ENCODE results near the gene SGCG.
"Not testable (repeated sequence)": the region's sequence is repeated elsewhere in the genome, so short reads cannot be mapped to it uniquely, and the experiment has no call there.

Gene SGCG

DNA sequence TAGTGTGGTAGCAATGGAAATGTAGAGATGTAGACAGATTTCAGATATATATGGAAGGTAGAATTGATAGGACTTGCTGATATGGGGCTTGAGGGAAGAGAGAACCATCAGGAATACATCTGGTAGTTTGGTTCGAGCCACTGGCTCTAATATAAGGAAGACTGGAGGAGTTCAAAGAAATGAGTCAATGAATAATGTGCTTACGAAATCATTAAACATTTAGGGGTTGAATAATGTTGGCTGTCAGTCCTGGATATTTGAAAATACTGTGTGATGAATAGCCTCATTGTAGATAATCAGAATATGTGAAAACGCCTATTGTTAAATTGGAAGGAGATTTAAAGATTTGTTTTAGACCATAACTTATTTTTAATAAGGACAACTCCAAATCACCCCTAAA is 21.6 kb downstream of the SGCG start:
- DNase-seq (ENCODE audit: low read depth, low spot score): no peak
- no peak overlapping the region for H3K4me3 ChIP-seq (ENCODE audit: low read length)

DNA sequence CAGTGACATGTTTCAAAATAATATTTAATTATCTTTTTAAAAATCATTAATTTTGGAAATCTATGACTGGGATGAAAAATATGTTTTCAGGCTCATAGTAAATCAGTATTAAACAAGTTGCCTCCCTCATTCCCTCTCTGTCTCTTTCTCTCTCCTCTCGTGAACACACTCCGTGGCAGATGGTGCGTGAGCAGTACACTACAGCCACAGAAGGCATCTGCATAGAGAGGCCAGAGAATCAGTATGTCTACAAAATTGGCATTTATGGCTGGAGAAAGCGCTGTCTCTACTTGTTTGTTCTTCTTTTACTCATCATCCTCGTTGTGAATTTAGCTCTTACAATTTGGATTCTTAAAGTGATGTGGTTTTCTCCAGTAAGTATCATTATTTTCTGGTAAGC is 22.7 kb downstream of the SGCG start:
- no peak overlapping the region for H3K4me3 ChIP-seq (ENCODE audit: low read length)
- no peak for DNase-seq (ENCODE audit: low read depth, low spot score)

DNA sequence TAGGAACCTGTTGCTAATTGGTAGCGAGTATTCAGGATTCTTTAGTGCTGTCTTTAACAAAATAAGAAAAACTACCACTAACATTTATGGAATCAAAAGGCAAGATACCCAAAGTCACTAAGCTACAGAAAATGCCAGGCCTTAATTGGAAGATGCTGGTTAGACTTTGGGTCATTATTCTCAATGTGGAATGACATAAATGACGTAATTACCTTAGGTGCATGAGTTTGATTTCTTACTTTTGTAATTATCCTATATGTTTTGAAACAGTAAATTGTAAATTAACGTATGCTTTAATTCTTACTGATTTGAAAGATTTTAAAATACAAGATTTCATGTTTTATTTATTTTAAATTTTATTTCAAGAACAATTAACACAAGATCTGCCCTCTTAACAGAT is 25.0 kb downstream of the SGCG start:
- no peak overlapping the region for H3K4me3 ChIP-seq (ENCODE audit: low read length)
- no peak for DNase-seq (ENCODE audit: low read depth, low spot score)

DNA sequence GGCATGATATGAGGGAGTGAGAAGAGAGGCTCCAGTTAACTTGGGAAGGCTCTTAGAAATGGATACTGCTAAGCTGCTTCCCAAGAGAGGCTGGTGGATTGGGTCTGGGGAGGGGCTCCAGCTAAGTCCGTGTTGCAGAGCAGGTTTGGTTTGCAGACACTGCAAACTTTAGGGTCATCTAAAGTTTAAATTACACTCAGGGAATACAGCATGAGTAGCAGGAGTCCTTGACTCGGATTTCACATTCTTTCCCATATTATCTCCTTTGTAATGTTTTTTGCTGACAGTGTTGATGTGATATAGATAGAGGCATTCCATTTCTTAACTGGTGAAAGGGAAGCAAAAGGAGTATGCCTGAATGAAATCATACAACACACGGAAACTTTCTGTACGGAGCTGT is 31.9 kb downstream of the SGCG start:
- DNase-seq (ENCODE audit: low read depth, low spot score): no peak

DNA sequence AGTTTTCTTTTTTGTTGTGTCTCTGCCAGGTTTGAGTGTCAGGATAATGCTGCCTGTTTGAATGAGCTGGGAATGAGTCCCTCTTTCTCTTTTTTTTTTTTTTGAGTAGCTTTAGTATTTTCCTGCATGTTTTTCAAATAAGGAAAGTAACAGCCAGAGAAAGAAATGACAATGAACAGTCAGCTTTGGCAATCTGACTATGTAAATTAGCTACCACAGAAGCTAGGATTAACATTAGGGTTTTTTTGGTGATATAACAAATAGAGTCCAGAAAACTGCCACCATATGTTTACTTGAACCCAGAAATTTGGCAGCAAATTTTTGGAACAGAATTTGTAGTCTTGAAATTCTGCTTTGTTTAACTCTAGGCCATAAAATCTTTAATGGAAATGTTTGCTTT is 50.5 kb downstream of the SGCG start:
- no peak overlapping the region for H3K4me3 ChIP-seq (ENCODE audit: low read length)
- DNase-seq (ENCODE audit: low read depth, low spot score): no peak

More for the DNA sequence above, 31.9 kb downstream of the SGCG start:
- H3K4me3 ChIP-seq (ENCODE audit: low read length): no peak overlapping the region

DNA sequence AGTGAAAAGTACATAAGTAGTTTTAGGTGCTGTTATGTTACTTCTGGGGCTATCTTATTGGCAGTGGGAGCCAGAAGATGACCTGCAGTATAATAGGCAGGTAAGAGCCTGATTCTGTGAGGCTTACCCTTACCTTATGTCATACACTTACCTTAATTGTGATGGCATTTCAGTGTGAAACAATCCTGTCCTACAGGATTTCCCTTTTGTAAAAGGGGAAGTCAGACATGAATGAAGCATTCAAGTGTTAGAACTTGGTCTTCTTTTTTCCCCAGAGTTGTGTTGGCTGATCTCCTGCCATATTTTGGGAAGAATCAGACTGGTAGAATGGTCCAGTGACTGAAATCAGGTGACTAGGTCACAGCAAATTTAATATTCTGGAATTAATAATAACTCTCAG is 55.2 kb downstream of the SGCG start:
- no peak for DNase-seq (ENCODE audit: low read depth, low spot score)
- H3K4me3 ChIP-seq (ENCODE audit: low read length): no peak overlapping the region

DNA sequence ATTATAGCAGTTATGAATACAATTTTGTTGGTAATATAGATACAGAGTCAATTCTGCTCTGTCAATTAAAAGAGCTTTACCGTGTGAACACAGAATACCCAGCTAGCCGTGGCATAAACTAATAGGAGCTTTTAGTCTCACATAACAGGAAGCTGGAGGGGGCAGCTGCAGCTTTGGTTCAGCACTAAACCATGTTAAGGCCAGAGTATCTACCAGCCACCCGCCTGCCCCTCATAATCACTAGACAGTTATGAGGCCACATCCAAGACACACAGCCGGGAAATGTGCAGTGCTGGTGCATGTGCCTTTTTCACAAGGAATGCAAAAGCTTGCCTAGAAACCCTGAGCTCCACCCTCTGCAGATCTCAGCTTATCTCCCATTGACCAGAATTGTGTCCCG is 62.3 kb downstream of the SGCG start:
- no peak overlapping the region for H3K4me3 ChIP-seq (ENCODE audit: low read length)
- DNase-seq (ENCODE audit: low read depth, low spot score): no peak

DNA sequence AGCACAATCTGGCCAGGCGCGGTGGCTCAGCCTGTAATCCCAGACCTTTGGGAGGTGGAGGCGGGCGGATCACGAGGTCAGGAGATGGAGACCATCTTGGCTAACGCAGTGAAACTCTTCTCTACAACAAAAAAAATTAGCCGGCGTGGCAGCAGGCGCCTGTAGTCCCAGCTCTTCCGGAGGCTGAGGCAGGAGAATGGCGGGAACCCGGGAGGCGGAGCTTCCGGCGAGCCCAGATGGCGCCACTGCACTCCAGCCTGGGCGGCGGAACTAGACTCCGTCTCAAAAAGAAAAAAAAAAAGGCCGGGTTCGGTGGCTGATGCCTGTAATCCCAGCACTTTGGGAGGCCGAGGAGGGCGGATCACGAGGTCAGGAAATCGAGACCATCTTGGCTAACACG is 67.6 kb downstream of the SGCG start:
- H3K4me3 ChIP-seq (ENCODE audit: low read length); DNase-seq (ENCODE audit: low read depth, low spot score): not testable (repeated sequence)

DNA sequence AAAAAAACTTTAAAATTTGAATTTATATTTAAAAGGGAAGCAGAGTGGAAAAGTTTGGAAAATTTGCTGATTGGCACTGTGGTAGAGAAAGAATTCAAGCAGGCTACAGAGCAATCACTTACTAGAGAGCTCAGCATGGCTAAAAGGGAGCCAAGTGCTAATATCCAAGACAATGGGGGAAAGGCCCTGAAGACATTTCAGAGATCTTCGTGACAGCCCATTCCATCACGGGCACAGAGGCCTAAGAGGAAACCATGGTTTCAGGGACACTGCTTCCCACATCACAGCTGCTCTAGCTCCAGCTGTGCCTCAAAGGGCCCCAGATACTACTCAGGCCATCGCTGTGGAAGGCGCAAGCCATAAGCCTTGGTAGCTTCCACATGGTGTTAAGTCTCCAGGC is 73.7 kb downstream of the SGCG start:
- DNase-seq (ENCODE audit: low read depth, low spot score): no peak
- no peak overlapping the region for H3K4me3 ChIP-seq (ENCODE audit: low read length)

DNA sequence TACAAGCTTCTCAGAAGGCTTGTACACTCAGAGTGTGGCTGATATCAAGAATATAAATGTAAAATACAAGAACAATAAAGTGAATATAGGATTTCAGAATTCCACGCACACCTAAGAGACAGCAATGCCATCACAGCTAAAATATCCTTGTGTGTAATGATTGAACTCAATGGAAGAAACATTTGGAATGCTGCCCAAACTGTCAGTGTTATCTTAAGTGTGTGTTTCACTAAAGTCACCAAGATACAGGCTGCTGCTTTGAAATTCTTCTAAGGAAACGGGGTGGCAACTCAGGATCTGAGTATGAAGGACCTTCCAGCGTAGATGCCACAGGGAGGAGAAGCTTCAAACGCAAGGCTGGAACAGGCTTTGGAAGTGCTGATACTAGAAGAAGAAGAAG is 86.8 kb downstream of the SGCG start:
- DNase-seq (ENCODE audit: low read depth, low spot score): no peak
- no peak overlapping the region for H3K4me3 ChIP-seq (ENCODE audit: low read length)

DNA sequence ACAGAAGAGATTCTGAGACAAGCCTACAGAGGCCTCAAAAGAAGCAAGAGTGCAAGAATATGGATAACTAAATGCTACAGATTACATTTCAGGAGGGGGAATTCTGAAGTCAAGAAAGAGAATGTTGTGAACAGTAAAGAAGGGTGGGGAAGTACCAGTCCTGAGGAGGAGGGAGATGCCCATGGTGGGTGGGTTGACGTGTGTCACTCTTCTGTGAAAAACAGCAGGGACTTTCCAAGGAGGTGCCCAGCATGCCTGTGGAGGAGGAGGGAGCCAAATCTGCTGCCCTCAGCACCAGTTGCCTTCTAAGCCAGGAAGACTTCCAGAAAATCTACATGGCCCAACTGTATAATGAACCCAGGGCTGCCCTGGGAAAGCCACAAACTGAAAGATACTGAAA is 87.7 kb downstream of the SGCG start:
- DNase-seq (ENCODE audit: low read depth, low spot score): no peak
- H3K4me3 ChIP-seq (ENCODE audit: low read length): no peak overlapping the region

DNA sequence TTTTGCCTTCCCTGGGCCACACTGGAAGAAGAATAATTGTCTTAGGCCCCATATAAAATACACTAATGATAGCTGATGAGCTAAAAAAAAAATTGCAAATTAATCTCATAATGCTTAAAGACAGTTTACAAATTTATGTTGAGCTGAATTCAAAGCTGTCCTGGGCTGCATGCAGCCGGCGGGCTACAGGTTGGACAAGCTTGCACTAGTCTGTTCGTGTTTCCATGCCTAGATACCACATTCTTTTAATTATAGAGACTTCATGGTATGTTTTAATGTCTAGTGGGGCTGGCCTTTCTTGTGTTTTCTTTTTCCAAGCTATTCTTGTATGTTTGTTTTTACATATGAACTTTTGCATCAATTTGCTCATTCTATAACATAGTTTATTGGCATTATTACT is 90.6 kb downstream of the SGCG start:
- no peak overlapping the region for H3K4me3 ChIP-seq (ENCODE audit: low read length)
- DNase-seq (ENCODE audit: low read depth, low spot score): no peak

DNA sequence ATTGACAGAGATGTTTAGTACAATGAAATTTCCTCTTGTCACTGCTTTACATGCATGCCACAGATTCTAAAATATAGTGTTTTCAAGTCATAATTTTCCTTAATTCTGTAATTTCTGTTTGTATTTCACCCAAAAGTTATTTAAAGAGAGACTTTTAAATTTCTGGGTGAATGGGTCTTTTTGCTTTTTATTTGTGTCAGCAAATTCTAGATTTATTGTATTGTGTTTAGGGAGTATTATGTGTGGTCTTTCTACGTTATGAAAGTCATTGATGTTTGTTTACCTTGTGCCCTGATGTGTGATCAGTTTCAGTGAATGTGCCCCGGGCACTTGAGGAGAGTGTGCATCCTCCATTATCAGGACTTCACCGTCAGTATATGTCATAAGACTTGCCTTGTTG is 92.7 kb downstream of the SGCG start:
- no peak for DNase-seq (ENCODE audit: low read depth, low spot score)
- no peak overlapping the region for H3K4me3 ChIP-seq (ENCODE audit: low read length)

DNA sequence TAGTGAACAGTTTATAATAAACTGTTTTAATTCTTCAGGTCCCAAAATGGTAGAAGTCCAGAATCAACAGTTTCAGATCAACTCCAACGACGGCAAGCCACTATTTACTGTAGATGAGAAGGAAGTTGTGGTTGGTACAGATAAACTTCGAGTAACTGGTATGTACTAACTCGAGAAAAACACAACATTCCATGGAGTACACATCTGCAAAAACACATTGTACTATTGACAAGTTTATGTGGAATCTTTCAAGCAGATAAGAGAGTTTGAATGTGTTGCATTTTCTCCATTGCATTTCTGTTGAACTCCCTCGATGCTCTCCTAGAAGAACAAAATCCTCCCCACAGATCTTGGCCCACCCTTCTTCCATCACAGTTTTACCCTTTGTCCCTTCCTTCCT is 98.5 kb downstream of the SGCG start:
- DNase-seq (ENCODE audit: low read depth, low spot score): no peak
- no peak overlapping the region for H3K4me3 ChIP-seq (ENCODE audit: low read length)

DNA sequence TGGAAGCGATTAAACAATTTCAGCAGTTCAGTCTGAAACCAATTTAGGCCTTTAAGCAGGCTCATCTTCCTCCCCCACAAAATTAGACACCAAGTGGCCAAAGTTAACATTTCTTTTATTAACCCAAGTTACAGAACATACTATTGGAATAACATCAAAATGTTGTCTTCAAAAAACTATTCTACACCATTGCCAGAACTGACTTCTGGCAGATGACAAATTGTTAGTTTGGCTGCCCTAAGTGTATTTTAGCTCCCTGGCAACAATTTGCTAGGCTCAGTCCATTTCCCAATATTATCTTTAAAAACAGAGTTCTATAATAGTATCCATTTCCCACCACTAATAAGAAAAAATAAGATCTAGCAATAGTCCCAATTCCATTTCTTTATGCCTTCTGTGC is 107.8 kb downstream of the SGCG start:
- DNase-seq (ENCODE audit: low read depth, low spot score): no peak
- no peak overlapping the region for H3K4me3 ChIP-seq (ENCODE audit: low read length)

DNA sequence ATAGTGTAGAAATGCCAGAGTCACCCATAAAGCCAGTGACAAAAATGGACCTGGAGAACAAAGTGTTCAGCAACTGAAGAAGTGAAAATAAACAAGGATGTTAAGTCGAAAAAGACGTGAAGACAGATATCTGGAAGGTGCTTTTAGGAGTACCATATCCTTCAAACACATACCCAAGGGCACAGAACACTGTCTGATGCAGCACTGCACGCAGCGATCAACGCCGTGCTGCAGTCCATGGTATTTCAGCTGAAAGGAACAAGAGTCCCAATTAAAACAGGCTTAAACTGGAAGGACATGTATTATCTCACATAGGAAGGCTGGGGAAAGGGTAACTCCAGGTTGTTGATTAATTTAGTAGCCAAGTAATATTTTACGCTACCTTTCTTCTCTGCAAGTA is 108.2 kb downstream of the SGCG start:
- DNase-seq (ENCODE audit: low read depth, low spot score): no peak
- H3K4me3 ChIP-seq (ENCODE audit: low read length): no peak overlapping the region

DNA sequence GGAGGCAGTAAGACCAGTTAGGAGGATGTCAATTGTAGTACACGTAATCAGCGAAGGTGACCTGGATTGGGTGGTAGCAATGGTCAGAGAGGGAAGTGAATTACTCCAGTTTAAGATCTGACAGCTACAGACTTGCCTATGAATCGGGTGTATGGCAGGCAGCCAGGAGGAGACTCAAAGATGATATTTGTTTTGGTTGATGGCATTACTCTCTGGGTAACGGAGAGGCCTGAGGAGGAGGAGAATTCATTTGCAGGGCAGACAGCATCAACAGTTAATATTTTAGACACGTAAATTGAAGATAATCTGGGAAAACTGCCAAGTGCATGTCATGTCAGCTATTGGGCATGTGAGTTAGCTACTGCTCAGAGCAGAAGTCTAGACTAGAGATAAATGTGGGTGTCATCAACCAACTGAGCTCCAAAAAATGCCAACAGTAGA is 109.2 kb downstream of the SGCG start:
- no peak overlapping the region for H3K4me3 ChIP-seq (ENCODE audit: low read length)
- no peak for DNase-seq (ENCODE audit: low read depth, low spot score)

DNA sequence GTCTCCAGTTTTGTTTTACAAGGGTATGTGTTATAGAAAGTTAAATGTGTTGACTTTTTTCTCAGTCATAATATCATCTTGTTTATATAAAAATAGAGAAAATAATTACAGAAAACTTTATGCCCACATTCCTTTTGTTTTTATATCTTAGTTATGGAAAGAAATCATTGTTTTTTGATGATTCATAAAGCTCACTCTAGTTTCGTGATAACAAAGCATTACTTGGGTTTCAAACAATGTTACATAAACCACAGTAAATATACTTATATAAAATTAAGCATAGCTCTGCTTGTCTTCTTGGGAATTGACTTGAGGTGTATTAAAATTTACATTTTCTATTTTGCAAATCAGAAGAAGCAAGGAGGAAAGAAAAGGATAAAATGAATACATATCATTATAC is 111.8 kb downstream of the SGCG start:
- H3K4me3 ChIP-seq (ENCODE audit: low read length): no peak overlapping the region
- no peak for DNase-seq (ENCODE audit: low read depth, low spot score)

DNA sequence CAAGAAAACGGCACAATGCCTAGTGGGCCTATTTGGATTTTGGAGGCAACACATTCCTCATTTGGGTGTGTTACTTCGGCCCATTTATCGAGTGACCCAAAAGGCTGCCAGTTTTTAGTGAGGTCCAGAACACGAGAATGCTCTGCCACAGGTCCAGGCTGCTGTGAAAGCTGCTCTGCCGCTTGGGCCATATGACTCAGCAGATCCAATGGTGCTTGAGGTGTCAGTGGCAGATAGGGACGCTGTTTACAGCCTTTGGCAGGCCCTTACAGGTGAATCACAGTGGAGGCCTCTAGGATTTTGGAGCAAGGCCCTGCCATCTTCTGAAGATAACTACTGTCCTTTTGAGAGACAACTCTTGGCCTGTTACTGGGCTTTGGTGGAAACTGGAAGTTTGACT is 134.1 kb downstream of the SGCG start:
- not testable (repeated sequence) for DNase-seq (ENCODE audit: low read depth, low spot score); H3K4me3 ChIP-seq (ENCODE audit: low read length)

DNA sequence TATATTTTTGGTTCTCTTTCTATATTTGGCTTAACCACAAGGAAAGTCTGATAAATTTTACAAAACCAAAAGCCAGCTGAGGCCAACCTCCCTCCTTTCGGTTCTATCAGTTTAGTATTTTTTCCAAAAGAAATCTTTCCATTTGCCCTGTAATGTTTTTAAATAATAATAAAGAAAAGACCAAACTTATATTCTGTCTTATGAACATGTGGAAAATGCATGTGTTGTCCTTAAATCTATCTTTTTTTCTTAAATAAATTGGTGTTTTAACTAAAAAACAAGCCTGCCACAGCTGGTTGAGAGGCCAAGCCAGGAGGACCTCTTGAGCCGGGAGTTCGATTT is 139.1 kb downstream of the SGCG start:
- DNase-seq (ENCODE audit: low read depth, low spot score): no peak
- H3K4me3 ChIP-seq (ENCODE audit: low read length): no peak overlapping the region

DNA sequence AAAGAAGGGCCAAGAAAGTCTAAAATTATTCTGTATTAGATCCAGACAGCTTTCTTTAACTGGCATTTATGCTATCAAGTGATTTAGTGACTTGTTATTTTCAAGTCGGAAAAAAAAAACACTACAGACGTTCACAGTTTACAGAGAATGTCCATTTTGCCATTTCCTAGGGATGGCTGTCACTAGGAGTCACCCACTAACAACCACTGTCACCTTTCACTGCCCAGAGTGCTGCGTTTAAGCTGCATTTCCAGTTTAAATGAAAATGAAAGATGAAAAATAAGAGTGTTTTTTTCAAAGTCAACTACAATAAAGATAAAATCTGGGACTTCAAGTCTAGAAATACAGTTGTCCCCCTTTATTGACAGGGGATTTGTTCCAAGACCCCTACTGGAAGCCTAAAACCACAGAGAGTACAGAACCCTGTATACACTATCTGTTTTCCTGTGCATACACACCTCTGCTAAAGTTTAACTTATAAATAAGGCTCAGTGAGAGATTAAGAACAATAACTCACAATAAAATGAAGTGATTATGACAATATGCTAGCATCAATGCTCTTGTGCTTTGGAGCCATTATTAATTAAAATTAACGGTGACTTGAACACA is 140.3 kb downstream of the SGCG start:
- H3K4me3 ChIP-seq (ENCODE audit: low read length): no peak overlapping the region
- no peak for DNase-seq (ENCODE audit: low read depth, low spot score)

Data from Jurkat, Clone E6-1 (cell line).